ENCODE data around the gene CNOT10. TPM values are rescaled to one million over a fixed set of nuclear protein-coding genes. Genes with fewer than 3 reads are reported as not detected.

Gene CNOT10
- total RNA-seq, 5 donors from 2014 or later (not counting 1 experiment from before 2014, with no cell fraction given), result 39.4 to 49.3 (median 45.0) TPM

GRCh38 chr3:32699429-32699828 lies 14.4 kb downstream of the CNOT10 start:
- WGBS (ENCODE audit: insufficient coverage), result no CpG with 5 or more reads among the region's 2 CpGs

GRCh38 chr3:32700244-32700643 lies 15.3 kb downstream of the CNOT10 start:
- ChIA-PET POLR2A (no interaction called here), CTCF (no interaction called here)
- peaks cover 26% of the 10 kb centered on the region for H3K36me3 Mint-ChIP-seq
- Histone ChIP-seq H3K4me3 (ENCODE audit: control insufficient read depth in 1 of 2, extremely low read depth in 1 of 2, low read length in 1 of 2) (no peak overlapping the region), H3K4me1 (ENCODE audit: control insufficient read depth in 1 of 2, extremely low read depth in 1 of 2, insufficient read depth in 2 of 2, low read length in 2 of 2) (no peaks in the 10 kb centered on the region), H3K27me3 (replicated peaks in 1 of 2; ENCODE audit: control insufficient read depth in 2 of 2, extremely low read depth in 1 of 2, insufficient read depth in 2 of 2, low read length in 1 of 2) (no peaks in the 10 kb centered on the region), H3K9me3 (no peaks in the 10 kb centered on the region), H3K27ac (ENCODE audit: low read length) (no peak overlapping the region), H3K36me3 (ENCODE audit: control insufficient read depth in 2 of 2, extremely low read depth in 1 of 2, insufficient read depth in 1 of 2, low read length in 1 of 2) (peaks cover 2 to 3% of the 10 kb centered on the region in 2 donors)
- peaks cover 26 to 31% (median 28%) of the 10 kb centered on the region in 3 donors for H3K4me1 Mint-ChIP-seq
- H3K27ac Mint-ChIP-seq, result no peak overlapping the region
- ATAC-seq (replicated peaks in 1 of 4), result no peak
- WGBS (ENCODE audit: insufficient coverage), result no CpG with 5 or more reads among the region's 6 CpGs
- H3K4me3 Mint-ChIP-seq, result no peak overlapping the region
- H3K27me3 Mint-ChIP-seq, result no peaks in the 10 kb centered on the region
- DNase-seq, result no peak
- no peaks in the 10 kb centered on the region for H3K9me3 Mint-ChIP-seq

More at GRCh38 chr3:32699429-32699828, 14.4 kb downstream of the CNOT10 start:
- CTCF ChIA-PET, result no interaction called here
- no peak overlapping the region for H3K27ac ChIP-seq (ENCODE audit: low read length)
- no peak overlapping the region for H3K4me3 ChIP-seq (ENCODE audit: control insufficient read depth in 1 of 2, extremely low read depth in 1 of 2, low read length in 1 of 2)
- DNase-seq (no peak), ATAC-seq (replicated peaks in 1 of 4) (no peak)
- Mint-ChIP-seq H3K27ac (no peak overlapping the region), H3K27me3 (no peaks in the 10 kb centered on the region), H3K9me3 (no peaks in the 10 kb centered on the region), H3K4me1 (peaks cover 28 to 34% (median 32%) of the 10 kb centered on the region in 3 donors), H3K4me3 (no peak overlapping the region), H3K36me3 (peaks cover 27% of the 10 kb centered on the region)
- H3K9me3 ChIP-seq, result no peaks in the 10 kb centered on the region
- H3K4me1 ChIP-seq (ENCODE audit: control insufficient read depth in 1 of 2, extremely low read depth in 1 of 2, insufficient read depth in 2 of 2, low read length in 2 of 2), result no peaks in the 10 kb centered on the region
- H3K27me3 ChIP-seq (replicated peaks in 1 of 2; ENCODE audit: control insufficient read depth in 2 of 2, extremely low read depth in 1 of 2, insufficient read depth in 2 of 2, low read length in 1 of 2), result no peaks in the 10 kb centered on the region
- POLR2A ChIA-PET, result no interaction called here
- H3K36me3 ChIP-seq (ENCODE audit: control insufficient read depth in 2 of 2, extremely low read depth in 1 of 2, insufficient read depth in 1 of 2, low read length in 1 of 2), result peaks cover 2 to 3% of the 10 kb centered on the region in 2 donors

GRCh38 chr3:32703491-32703972 lies 18.5 kb downstream of the CNOT10 start:
- Mint-ChIP-seq H3K9me3 (no peaks in the 10 kb centered on the region), H3K27me3 (no peaks in the 10 kb centered on the region), H3K27ac (peak overlapping the region in 1 of 2 donors; percentile 36), H3K4me1 (peaks cover 32 to 35% (median 34%) of the 10 kb centered on the region in 3 donors), H3K4me3 (no peak overlapping the region), H3K36me3 (peaks cover 35% of the 10 kb centered on the region)
- 80% methylated on average over 1 of the region's 1 CpG for WGBS (ENCODE audit: insufficient coverage)
- Histone ChIP-seq H3K36me3 (ENCODE audit: control insufficient read depth in 2 of 2, extremely low read depth in 1 of 2, insufficient read depth in 1 of 2, low read length in 1 of 2) (peaks cover 2 to 3% of the 10 kb centered on the region in 2 donors), H3K4me1 (ENCODE audit: control insufficient read depth in 1 of 2, extremely low read depth in 1 of 2, insufficient read depth in 2 of 2, low read length in 2 of 2) (peaks cover 0 to 4% of the 10 kb centered on the region in 2 experiments), H3K27ac (ENCODE audit: low read length) (no peak overlapping the region), H3K9me3 (no peaks in the 10 kb centered on the region), H3K27me3 (replicated peaks in 1 of 2; ENCODE audit: control insufficient read depth in 2 of 2, extremely low read depth in 1 of 2, insufficient read depth in 2 of 2, low read length in 1 of 2) (no peaks in the 10 kb centered on the region), H3K4me3 (ENCODE audit: control insufficient read depth in 1 of 2, extremely low read depth in 1 of 2, low read length in 1 of 2) (no peak overlapping the region)
- no peak for ATAC-seq (replicated peaks in 1 of 4)
- ChIA-PET POLR2A (no interaction called here), CTCF (no interaction called here)
- no peak for DNase-seq

GRCh38 chr3:32705232-32705631 lies 20.2 kb downstream of the CNOT10 start:
- H3K36me3 ChIP-seq (ENCODE audit: control insufficient read depth in 2 of 2, extremely low read depth in 1 of 2, insufficient read depth in 1 of 2, low read length in 1 of 2), result peaks cover 9 to 16% of the 10 kb centered on the region in 2 donors
- DNase-seq (no peak), ATAC-seq (replicated peaks in 1 of 4) (no peak)
- no peaks in the 10 kb centered on the region for H3K27me3 Mint-ChIP-seq
- H3K4me1 Mint-ChIP-seq, result peaks cover 28 to 36% (median 31%) of the 10 kb centered on the region in 3 donors
- H3K27ac ChIP-seq (ENCODE audit: low read length), result no peak overlapping the region
- CTCF ChIA-PET, result interaction anchor here in 1 of 2 donors (0.6 kb wide), 1 partner anchor 283 kb away, joined by 3 read pairs; no protein-coding TSS in a partner anchor
- no peak overlapping the region for H3K4me3 Mint-ChIP-seq
- no peak overlapping the region for H3K27ac Mint-ChIP-seq
- H3K9me3 Mint-ChIP-seq, result no peaks in the 10 kb centered on the region
- 89% methylated on average over 1 of the region's 2 CpGs for WGBS (ENCODE audit: insufficient coverage)
- H3K36me3 Mint-ChIP-seq, result peaks cover 46% of the 10 kb centered on the region
- H3K4me3 ChIP-seq (ENCODE audit: control insufficient read depth in 1 of 2, extremely low read depth in 1 of 2, low read length in 1 of 2), result no peak overlapping the region
- H3K27me3 ChIP-seq (replicated peaks in 1 of 2; ENCODE audit: control insufficient read depth in 2 of 2, extremely low read depth in 1 of 2, insufficient read depth in 2 of 2, low read length in 1 of 2), result no peaks in the 10 kb centered on the region
- H3K4me1 ChIP-seq (ENCODE audit: control insufficient read depth in 1 of 2, extremely low read depth in 1 of 2, insufficient read depth in 2 of 2, low read length in 2 of 2), result peaks cover 0 to 7% of the 10 kb centered on the region in 2 experiments
- POLR2A ChIA-PET, result interaction anchor here (0.5 to 0.9 kb wide), 2 partner anchors 14 to 124 kb away, joined by 5 to 7 read pairs; no protein-coding TSS in a partner anchor
- no peaks in the 10 kb centered on the region for H3K9me3 ChIP-seq

- Mint-ChIP-seq H3K4me3 (no peak overlapping the region), H3K27ac (peak overlapping the region; percentile 53 to 70), H3K27me3 (no peaks in the 10 kb centered on the region), H3K9me3 (no peaks in the 10 kb centered on the region), H3K4me1 (peaks cover 25 to 33% (median 28%) of the 10 kb centered on the region in 3 donors), H3K36me3 (peaks cover 47% of the 10 kb centered on the region)
- no peaks in the 10 kb centered on the region for H3K9me3 ChIP-seq
- H3K27ac ChIP-seq (ENCODE audit: low read length), result no peak overlapping the region
- peaks cover 7 to 27% of the 10 kb centered on the region in 2 donors for H3K36me3 ChIP-seq (ENCODE audit: control insufficient read depth in 2 of 2, extremely low read depth in 1 of 2, insufficient read depth in 1 of 2, low read length in 1 of 2)
- no peaks in the 10 kb centered on the region for H3K27me3 ChIP-seq (replicated peaks in 1 of 2; ENCODE audit: control insufficient read depth in 2 of 2, extremely low read depth in 1 of 2, insufficient read depth in 2 of 2, low read length in 1 of 2)
- ChIA-PET CTCF (no interaction called here), POLR2A (no interaction called here)
- H3K4me1 ChIP-seq (ENCODE audit: control insufficient read depth in 1 of 2, extremely low read depth in 1 of 2, insufficient read depth in 2 of 2, low read length in 2 of 2), result peaks cover 0 to 7% of the 10 kb centered on the region in 2 experiments
- no peak for DNase-seq
- peak in 1 of 4 experiments; percentile 33 for ATAC-seq (replicated peaks in 1 of 4)
- no CpG with 5 or more reads among the region's 6 CpGs for WGBS (ENCODE audit: insufficient coverage)
- no peak overlapping the region for H3K4me3 ChIP-seq (ENCODE audit: control insufficient read depth in 1 of 2, extremely low read depth in 1 of 2, low read length in 1 of 2)
Observed at GRCh38 chr3:32706348-32707025, 21.5 kb downstream of the CNOT10 start.

GRCh38 chr3:32707026-32707370 lies 22.0 kb downstream of the CNOT10 start:
- Mint-ChIP-seq H3K27me3 (no peaks in the 10 kb centered on the region), H3K9me3 (no peaks in the 10 kb centered on the region), H3K36me3 (peaks cover 49% of the 10 kb centered on the region), H3K27ac (peak overlapping the region in 1 of 2 donors; percentile 70), H3K4me3 (no peak overlapping the region), H3K4me1 (peaks cover 22 to 32% (median 28%) of the 10 kb centered on the region in 3 donors)
- Histone ChIP-seq H3K27ac (ENCODE audit: low read length) (no peak overlapping the region), H3K27me3 (replicated peaks in 1 of 2; ENCODE audit: control insufficient read depth in 2 of 2, extremely low read depth in 1 of 2, insufficient read depth in 2 of 2, low read length in 1 of 2) (no peaks in the 10 kb centered on the region), H3K4me3 (ENCODE audit: control insufficient read depth in 1 of 2, extremely low read depth in 1 of 2, low read length in 1 of 2) (no peak overlapping the region), H3K4me1 (ENCODE audit: control insufficient read depth in 1 of 2, extremely low read depth in 1 of 2, insufficient read depth in 2 of 2, low read length in 2 of 2) (peaks cover 0 to 7% of the 10 kb centered on the region in 2 experiments), H3K9me3 (no peaks in the 10 kb centered on the region), H3K36me3 (ENCODE audit: control insufficient read depth in 2 of 2, extremely low read depth in 1 of 2, insufficient read depth in 1 of 2, low read length in 1 of 2) (peaks cover 7 to 29% of the 10 kb centered on the region in 2 donors)
- ChIA-PET POLR2A (no interaction called here), CTCF (no interaction called here)
- ATAC-seq (replicated peaks in 1 of 4), result no peak
- no peak for DNase-seq

All from T-cell (primary cell).